H1 (cell line): Measurements from ENCODE around the gene OSTF1. TPM values are rescaled to one million over a fixed set of nuclear protein-coding genes. Genes with fewer than 3 reads are reported as not detected.

Experiments used
- GABPA ChIP-seq: IDR thresholded peaks from 2 replicates; pipeline ENCODE4 v1.6.1; 2011; ENCODE audit warnings: mild to moderate bottlenecking, low read length, moderate library complexity, borderline replicate concordance; ENCODE audit not compliant: insufficient read depth
- HDAC2 ChIP-seq, 2 experiments: fragments of 300-600 bp in 1 of 2; sonication (generic) in 1 of 2; IDR thresholded peaks; 2 replicates each; pipeline ENCODE4 v1.6.1; 2011 to 2012; ENCODE audit warnings: low read depth in 2 of 2, low read length in 2 of 2, mild to moderate bottlenecking in 2 of 2, moderate library complexity in 2 of 2, borderline replicate concordance in 1 of 2, inconsistent platforms in 1 of 2
- SP2 ChIP-seq: IDR thresholded peaks from 2 replicates; pipeline ENCODE4 v1.6.1; 2012; ENCODE audit warnings: mild to moderate bottlenecking, low read length, inconsistent platforms
- TAF1 ChIP-seq: IDR thresholded peaks from 2 replicates; pipeline ENCODE4 v1.6.1; 2011; ENCODE audit warnings: mild to moderate bottlenecking, low read depth, low read length
- TAF7 ChIP-seq: optimal IDR thresholded peaks from 2 replicates; pipeline ENCODE3; 2011; ENCODE audit warnings: low read depth, mild to moderate bottlenecking, inconsistent platforms, low read length, moderate library complexity, borderline replicate concordance
- polyA plus RNA-seq, 7 experiments: library from polyadenylated mRNA; depleted of rRNA in 3 of 7; stranded (reverse) in 5 of 7; unstranded in 2 of 7; fragments of >200 nt in 5 of 7; fragments of 200-250 nt in 2 of 7; gene quantifications; 1 replicate in 5 of 7; 2 replicates in 1 of 7; 4 replicates in 1 of 7; pipeline versions ENCODE4 v1.2.1 to v1.2.3, GENCODE V29; 2011 to 2013; ENCODE audit warnings: missing spikeins in 2 of 7, mixed read lengths in 2 of 7
- total RNA-seq: library from RNA; stranded (reverse); fragmentation: NEBNext Ultra II Directional; extraction: Animal tissue kit (Norgen Biotek cat#: 25700); gene quantifications from 2 replicates; pipeline ENCODE4 v1.2.1, GENCODE V29; 2021

Gene OSTF1
- total and polyA plus RNA-seq, 2 of the 8 experiments (the other 6 are each of a cell fraction or from before 2014, with no cell fraction given), result 5.0 to 18.9 TPM

DNA sequence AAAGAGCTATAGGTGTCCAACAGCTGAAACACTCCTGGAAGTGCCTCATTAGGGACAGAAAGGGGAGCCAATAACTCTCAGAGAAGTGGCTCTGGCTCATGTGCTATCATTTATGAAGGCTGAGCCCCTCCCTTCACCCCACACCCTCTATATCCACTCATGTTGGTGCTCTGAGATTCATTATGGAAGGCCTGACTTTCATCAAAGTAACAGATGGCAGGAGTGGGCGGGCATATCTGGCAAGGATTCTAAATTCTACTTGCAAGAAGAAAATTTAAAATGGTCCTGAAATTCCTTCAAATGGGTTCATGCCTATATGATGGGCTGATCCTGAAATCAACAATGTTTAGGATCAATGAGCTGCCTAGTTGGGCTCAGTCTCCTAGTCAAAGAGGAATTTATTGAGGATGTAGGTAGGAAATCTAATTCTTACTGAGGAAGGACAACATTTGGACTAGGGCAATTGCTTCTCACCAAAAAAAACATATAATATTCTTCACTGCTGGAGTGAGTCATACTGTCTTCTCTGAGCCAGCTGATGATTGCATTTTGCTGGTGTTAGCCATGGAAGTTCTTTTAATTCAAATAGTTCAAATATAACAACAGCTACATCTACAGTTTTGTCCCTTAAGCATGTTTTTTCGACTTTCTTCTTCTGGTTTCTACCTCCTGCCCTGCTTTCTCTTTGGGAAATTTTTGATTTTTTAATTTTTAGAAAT, 23.8 kb upstream of the OSTF1 start (continued):
- TF ChIP-seq GABPA, result no peak
- no peak for TF ChIP-seq SP2
- no peak for TF ChIP-seq TAF1
- TF ChIP-seq HDAC2 (IDR thresholded peaks at IDR 0.05; ENCODE audit: borderline replicate concordance in 1 of 2, low read depth in 2 of 2, low read length in 2 of 2), result no peak
- no peak for TF ChIP-seq TAF7
- TF ChIP-seq, all 59 proteins: peak for 0
